Muscle of back (tissue), 11 donors: Measurements from ENCODE around the gene PSMD1. TPM values are rescaled to one million over a fixed set of nuclear protein-coding genes. Genes with fewer than 3 reads are reported as not detected.

ENCODE experiments used
- DNase-seq, 3 donors: peaks; one replicate each; pipeline versions ENCODE4 v3.0.0 to v3.0.0-alpha.2; 2013
- polyA plus RNA-seq, 10 donors: library from polyadenylated mRNA; unstranded; fragments of 120-200 nt; gene quantifications; one replicate each; pipeline ENCODE4 v1.2.1, GENCODE V29; 2013; ENCODE audit not compliant: insufficient read length in 10 of 10

PSMD1 gene
- polyA plus RNA-seq, 10 donors: 63.4 to 109 (median 75.8) TPM

- DNase-seq: no peak
Observed at GRCh38 chr2:231203087-231203486, 146.4 kb downstream of the PSMD1 start.

DNA sequence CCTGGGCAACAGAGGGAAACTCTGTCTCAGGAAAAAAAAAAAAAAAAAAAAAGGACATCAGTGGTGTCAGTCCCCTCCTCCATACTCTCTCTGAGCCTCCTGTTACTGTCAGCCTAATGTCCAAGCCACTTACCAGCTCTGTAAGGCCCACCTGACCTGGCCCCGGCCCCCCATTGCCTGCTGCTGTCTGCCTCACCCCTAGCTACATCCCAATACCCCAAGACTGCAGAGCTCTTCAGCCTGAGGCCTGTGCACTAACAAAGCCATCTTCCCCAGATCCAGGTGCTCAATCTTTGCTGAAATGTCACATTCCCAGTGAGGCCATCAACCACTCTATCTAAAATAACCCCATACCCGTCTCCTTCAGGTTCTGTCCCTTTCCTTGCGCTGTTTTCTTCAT is 147.5 kb downstream of the PSMD1 start:
- DNase-seq: no peak

DNA sequence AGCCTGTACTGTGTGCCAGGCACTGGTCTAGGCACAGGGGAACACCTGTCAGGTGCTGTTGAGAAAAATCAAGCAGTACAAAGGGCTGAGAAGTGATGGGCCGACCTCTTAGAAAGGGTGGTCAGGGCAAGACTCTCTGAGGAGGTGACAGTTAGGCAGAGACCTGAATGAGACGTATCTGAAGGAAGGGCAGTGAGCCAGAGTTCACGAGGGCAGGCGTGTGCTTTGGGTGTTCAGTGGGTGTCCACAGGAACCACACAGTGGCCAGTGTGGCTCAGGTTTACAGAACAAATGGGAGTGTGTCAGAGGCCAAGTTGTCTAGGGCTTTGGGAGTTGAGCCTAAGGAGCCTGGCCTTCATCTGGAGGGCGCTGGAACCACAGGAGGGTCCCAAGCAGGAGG is 147.9 kb downstream of the PSMD1 start:
- no peak for DNase-seq

GRCh38 chr2:231207734-231208133 is 151.1 kb downstream of the PSMD1 start:
- no peak for DNase-seq

DNA sequence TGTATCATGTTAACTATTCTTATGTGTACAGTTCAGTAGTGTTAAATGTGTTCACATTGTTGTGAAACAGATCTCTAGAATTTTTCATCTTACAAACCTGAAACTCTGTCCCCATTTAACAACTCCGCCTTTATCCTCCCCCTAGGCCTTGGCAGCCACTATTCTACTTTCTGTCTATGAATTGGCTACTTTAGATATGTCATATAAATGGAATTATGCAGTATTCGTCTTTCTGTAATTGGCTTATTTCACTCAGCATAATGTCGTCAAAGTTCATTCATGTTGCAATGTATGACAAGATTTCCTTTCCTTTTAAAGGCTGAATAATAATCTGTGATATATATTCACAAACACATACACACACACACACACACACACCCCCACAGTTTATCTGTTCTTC is 154.1 kb downstream of the PSMD1 start:
- peak in 1 of 3 donors; percentile 12 for DNase-seq

DNA sequence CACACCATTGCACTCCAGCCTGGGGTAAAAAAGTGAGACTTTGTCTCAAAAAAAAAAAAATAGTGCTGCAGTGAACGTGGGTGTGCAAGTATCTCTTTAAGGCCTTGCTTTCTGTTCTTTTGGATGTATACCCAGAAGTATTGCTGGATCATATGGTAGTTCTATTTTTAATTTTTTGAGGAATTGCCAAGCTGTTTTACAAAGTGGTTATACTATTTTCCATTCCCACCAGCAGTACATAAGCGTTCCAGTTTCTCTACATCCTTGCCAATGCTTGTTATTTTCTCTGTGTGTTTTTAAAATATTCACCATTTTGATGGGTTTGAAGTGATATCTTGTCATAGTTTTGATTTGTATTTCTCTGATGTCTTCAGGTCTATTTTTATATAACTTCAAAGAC is 154.8 kb downstream of the PSMD1 start:
- DNase-seq: peak; percentile 57 to 84 (median 66)

DNA sequence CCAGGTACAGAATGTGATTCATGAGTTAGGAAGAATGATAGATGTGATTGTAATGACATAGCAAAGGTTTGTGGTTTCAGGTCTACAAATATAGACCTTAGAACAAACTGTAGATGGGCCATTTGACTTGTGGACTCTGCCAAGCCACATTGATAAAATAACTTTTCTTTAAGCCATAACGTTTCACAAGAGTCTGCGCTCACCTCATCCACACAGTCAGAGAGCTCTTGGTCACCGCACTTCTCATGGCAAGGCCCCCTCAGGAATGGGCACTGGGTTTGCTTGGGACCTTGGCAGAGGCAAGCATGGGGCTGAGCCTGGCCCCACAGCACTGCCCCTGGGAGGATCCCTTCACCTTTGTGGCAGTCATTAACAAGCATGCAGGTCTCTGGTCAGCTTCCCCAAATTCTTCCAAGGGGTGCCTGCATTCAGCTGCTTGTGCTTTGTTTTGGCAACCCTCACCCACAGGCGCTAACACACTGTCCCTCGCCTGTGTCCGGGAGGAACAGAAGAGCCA is 155.7 kb downstream of the PSMD1 start:
- no peak for DNase-seq

DNA sequence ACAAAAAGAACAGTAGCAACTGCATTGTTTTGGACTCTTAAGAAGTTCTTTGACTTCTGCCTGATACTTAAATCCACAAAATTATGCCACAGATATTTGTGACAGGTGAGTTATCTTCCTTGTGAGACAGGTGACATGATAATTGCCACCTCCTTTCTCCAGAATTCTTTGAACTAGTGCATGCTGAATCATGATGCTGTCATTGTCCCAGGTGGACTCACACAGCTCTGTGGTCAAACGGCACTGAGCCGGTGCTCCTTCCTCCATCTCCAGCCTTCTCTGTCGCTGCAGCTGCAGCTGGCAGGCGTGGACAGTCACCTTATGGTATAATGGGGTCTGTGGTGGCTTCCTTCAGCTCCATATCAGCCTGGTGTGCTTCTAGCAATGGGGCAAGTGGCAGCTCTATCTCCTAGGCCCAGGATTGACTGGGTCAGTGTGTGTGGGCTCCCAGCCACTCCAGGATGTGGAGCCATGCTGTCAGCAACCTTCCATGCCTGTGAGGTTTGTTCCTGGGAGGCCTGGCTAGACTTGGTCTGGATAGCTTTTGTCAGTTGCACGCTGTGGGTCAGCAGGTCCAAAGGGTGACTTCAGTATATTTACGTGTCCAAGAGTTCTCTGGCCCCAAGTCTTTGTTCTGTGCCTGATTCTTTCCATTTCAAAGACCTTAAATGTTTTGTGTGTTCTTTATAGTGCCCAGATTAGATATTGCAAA is 157.4 kb downstream of the PSMD1 start:
- no peak for DNase-seq

- no peak for DNase-seq
Observed at GRCh38 chr2:231218366-231218765, 161.7 kb downstream of the PSMD1 start.

DNA sequence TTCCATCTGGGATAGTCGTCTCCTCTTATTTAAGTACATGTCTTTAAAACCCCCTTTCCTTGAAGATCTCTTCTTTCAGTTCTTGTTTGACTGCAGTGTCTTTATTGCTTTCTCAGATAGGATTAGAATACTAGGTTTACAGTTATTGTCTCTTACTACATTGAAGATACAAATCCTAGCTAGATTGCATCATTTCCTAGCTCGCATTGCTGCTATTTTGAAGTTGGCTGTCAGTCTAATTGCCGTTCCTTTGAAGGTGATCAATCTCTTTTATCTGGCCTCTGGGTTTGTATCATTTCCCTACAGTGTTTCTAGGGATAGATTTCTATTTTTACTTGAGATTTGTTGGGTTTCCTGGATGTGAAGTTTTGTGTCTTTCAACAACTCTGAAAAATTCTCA is 162.6 kb downstream of the PSMD1 start:
- DNase-seq: no peak

DNA sequence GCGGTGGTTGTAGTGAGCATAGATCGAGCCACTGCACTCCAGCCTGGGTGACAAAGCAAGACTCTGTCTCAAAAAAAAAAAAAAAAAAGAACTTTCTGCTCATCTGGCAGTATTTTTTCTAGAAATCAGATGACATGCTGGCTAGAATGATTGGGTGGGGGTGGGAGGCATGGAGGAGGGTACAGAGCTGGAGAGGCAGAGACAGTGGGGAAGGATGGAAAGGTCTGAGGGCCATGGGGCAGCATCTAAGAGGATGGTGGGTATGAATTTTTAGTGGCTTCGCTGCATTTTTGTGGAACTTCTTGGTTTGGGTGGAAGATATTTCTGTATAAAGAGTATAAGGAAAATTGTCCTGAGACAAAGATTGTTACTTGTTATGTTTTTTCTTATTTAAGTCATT is 165.1 kb downstream of the PSMD1 start:
- no peak for DNase-seq

Other genes with a start within 250 kb of the PSMD1 start
- 100 to 1,000 TPM; 122 to 273 (median 169) TPM for gene ITM2C, start 191.9 kb upstream of the PSMD1 start, polyA plus RNA-seq
- under 1 TPM in 5 of 10 donors, not detected in 5; 0.07 to 0.37 (median 0.08) TPM for gene GPR55, start 131.6 kb upstream of the PSMD1 start, polyA plus RNA-seq
- gene SPATA3, start 60.7 kb upstream of the PSMD1 start, polyA plus RNA-seq: not detected
- 1 to 10 TPM in 1 of 10 donors, under 1 TPM in 9; 0.41 to 1.1 (median 0.56) TPM for gene C2orf72, start 19.3 kb upstream of the PSMD1 start, polyA plus RNA-seq
- gene HTR2B, start 68.2 kb downstream of the PSMD1 start, polyA plus RNA-seq: under 1 TPM in 8 of 10 donors, not detected in 2; 0.08 to 0.53 (median 0.17) TPM
- gene ARMC9, start 141.8 kb downstream of the PSMD1 start, polyA plus RNA-seq: 1 to 10 TPM; 4.0 to 6.7 (median 5.1) TPM